ENCODE results near the gene EVX2. TPM values are rescaled to one million over a fixed set of nuclear protein-coding genes. Genes with fewer than 3 reads are reported as not detected.

The EVX2 gene
- total RNA-seq, 4 donors from 2014 or later, result not detected

DNA sequence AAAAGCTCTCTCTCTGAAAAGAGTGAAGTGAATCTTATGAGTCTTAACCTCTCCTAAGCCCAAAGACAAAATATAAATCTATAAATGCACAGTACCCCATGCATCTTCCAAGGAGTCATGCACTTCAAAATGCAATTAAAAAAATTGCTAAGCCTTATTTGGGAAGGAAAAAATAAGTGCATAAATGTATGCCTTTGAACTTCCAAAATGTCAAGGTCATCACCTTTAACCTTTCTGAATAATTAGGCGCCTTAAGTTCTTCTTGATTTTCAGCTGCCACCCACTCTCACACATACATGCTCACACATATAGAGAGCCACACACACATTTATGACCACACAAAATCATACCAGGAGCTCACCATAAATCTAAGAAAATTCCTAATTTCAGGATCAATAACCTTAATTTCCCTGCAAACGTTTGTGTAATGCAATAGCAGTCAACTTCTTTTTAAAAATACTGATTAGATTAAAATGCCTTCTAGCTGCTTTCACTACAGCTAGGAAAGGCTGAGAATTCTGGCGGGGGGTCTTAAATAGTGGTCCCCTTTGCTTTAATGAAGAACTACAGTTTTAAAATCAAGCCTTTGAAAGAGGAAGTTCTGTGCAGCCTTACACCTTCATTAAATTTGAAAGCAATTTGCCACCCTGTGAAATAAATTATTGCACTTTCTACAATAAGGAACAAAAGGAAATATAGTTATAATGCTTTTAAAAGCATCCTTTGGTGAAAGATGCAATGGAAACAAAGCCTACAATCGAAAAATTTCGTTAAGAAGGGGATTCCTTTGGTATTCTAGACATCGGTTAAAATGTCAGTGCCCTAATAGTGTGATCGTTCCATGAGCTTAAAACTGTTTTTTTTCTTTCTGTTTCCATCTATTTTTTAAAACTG is 26.9 kb upstream of the EVX2 start:
- no peak overlapping the region for H3K27ac ChIP-seq
- H3K27me3 ChIP-seq, result peaks cover 67% of the 10 kb centered on the region
- 20 to 21% methylated on average over 7 of the region's 7 CpGs for WGBS, 2 donors
- peaks cover 0 to 26% of the 10 kb centered on the region in 2 donors for H3K4me1 ChIP-seq
- intact Hi-C loops (cut with DNase I), result no loop called here
- no peak overlapping the region for H3K4me3 ChIP-seq (replicated peaks in 1 of 3)
- DNase-seq, result no peak
- H3K36me3 ChIP-seq, result no peaks in the 10 kb centered on the region
- no peak for TF ChIP-seq CTCF (IDR thresholded peaks at IDR 0.05)
- TF ChIP-seq POLR2A (IDR thresholded peaks at IDR 0.05), result no peak
- no peaks in the 10 kb centered on the region for H3K9me3 ChIP-seq

- H3K4me3 ChIP-seq (replicated peaks in 1 of 3), result no peak overlapping the region
- intact Hi-C loops (cut with DNase I), result no loop called here
Observed at GRCh38 chr2:176109946-176110345, 26.2 kb upstream of the EVX2 start.

GRCh38 chr2:176109192-176109901 is 25.6 kb upstream of the EVX2 start:
- intact Hi-C loops (cut with DNase I), result no loop called here
- Histone ChIP-seq H3K4me3 (replicated peaks in 1 of 3) (no peak overlapping the region), H3K4me1 (peaks cover 7 to 31% of the 10 kb centered on the region in 2 donors), H3K9me3 (no peaks in the 10 kb centered on the region), H3K27ac (no peak overlapping the region), H3K36me3 (no peaks in the 10 kb centered on the region), H3K27me3 (peaks cover 74% of the 10 kb centered on the region)
- TF ChIP-seq CTCF (IDR thresholded peaks at IDR 0.05) (no peak), POLR2A (IDR thresholded peaks at IDR 0.05) (no peak)
- WGBS, 2 donors, result 12 to 13% methylated on average over 26 of the region's 26 CpGs
- no peak for DNase-seq

More at GRCh38 chr2:176109946-176110345, 26.2 kb upstream of the EVX2 start:
- DNase-seq, result no peak
- WGBS, 2 donors, result 14 to 21% methylated on average over 4 of the region's 4 CpGs
- H3K36me3 ChIP-seq, result no peaks in the 10 kb centered on the region
- no peak overlapping the region for H3K27ac ChIP-seq
- H3K27me3 ChIP-seq, result peaks cover 73% of the 10 kb centered on the region
- H3K9me3 ChIP-seq, result no peaks in the 10 kb centered on the region
- TF ChIP-seq CTCF (IDR thresholded peaks at IDR 0.05) (no peak), POLR2A (IDR thresholded peaks at IDR 0.05) (no peak)
- H3K4me1 ChIP-seq, result peaks cover 1 to 26% of the 10 kb centered on the region in 2 donors

GRCh38 chr2:176107731-176108181 is 24.0 kb upstream of the EVX2 start:
- 0% methylated on average over 5 to 8 of the region's 59 CpGs for WGBS, 2 donors
- H3K27ac ChIP-seq, result no peak overlapping the region
- intact Hi-C loops (cut with DNase I), result no loop called here
- TF ChIP-seq CTCF (IDR thresholded peaks at IDR 0.05), result no peak
- no peaks in the 10 kb centered on the region for H3K9me3 ChIP-seq
- no peak overlapping the region for H3K4me3 ChIP-seq (replicated peaks in 1 of 3)
- peaks cover 76% of the 10 kb centered on the region for H3K27me3 ChIP-seq
- peaks cover 10 to 33% of the 10 kb centered on the region in 2 donors for H3K4me1 ChIP-seq
- no peak for DNase-seq
- H3K36me3 ChIP-seq, result no peaks in the 10 kb centered on the region

All from thyroid gland (tissue), 4 donors.